ENCODE data around the gene FTSJ1. TPM values are rescaled to one million over a fixed set of nuclear protein-coding genes. Genes with fewer than 3 reads are reported as not detected.

FTSJ1 gene
- total RNA-seq, 1 donor from 2014 or later: 80.3 TPM

DNA sequence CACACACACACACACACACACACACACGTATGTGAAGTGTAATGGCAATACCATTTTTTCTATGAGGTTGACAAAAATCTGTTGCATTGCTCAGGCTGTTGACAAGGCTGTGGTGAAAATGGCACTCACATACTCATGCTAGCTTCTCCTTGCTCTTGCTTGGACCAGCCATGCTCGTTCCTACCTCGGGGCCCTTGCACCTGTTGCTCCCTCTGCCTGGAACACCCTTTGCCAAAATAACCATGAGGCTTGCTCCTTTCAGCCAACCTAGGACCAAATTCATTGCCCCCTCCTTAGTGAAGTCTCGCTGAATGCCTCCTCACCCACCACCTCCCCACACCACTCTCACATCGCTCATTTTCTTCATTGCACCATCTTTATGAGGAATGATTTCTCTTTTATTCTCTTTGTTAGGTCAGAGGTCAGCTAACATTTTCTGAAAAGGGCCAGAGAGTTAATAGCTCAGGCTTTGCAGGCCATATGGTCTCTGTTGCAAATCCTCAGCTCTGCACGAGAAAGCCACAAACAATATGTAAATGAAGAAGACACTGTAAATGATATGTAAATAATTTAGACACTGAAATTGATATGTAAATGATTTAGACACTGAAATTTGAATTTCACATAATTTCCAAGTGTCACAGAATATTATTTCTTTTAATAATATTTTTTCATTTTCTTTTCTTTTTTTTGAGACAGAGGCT is 19.2 kb upstream of the FTSJ1 start:
- no peak for DNase-seq (ENCODE audit: low read depth)
- H3K27me3 ChIP-seq (ENCODE audit: control insufficient read depth, insufficient read depth, low read length): no peaks in the 10 kb centered on the region
- H3K36me3 ChIP-seq (ENCODE audit: control insufficient read depth, insufficient read depth, low read length): no peaks in the 10 kb centered on the region
- TF ChIP-seq, protein P1, sequence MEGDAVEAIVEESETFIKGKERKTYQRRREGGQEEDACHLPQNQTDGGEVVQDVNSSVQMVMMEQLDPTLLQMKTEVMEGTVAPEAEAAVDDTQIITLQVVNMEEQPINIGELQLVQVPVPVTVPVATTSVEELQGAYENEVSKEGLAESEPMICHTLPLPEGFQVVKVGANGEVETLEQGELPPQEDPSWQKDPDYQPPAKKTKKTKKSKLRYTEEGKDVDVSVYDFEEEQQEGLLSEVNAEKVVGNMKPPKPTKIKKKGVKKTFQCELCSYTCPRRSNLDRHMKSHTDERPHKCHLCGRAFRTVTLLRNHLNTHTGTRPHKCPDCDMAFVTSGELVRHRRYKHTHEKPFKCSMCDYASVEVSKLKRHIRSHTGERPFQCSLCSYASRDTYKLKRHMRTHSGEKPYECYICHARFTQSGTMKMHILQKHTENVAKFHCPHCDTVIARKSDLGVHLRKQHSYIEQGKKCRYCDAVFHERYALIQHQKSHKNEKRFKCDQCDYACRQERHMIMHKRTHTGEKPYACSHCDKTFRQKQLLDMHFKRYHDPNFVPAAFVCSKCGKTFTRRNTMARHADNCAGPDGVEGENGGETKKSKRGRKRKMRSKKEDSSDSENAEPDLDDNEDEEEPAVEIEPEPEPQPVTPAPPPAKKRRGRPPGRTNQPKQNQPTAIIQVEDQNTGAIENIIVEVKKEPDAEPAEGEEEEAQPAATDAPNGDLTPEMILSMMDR (IDR thresholded peaks at IDR 0.05; ENCODE audit: insufficient read depth, low read length, poor library complexity, severe bottlenecking): no peak
- no peak overlapping the region for H3K4me3 ChIP-seq (ENCODE audit: low read depth, low read length)

DNA sequence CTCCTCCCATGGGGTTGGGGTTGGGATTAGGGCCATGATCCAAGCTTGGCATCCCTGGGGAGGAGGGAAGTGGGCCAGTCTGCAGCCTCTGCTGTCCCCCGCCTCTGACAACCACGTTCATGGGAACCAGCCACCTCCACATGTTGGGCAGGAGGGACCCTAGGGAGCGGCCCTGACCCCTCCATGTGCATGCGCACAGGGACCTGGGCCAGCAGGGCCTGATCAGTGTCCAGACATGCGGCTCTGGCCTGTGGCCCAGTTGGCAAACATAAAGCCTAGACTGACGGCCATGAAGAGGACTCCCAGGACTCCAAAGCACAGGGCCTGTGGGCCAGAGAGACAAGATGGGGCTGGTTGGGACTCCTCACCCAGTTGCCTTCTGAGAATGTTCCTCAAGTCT is 17.3 kb upstream of the FTSJ1 start:
- TF ChIP-seq, protein P1 (IDR thresholded peaks at IDR 0.05; ENCODE audit: insufficient read depth, low read length, poor library complexity, severe bottlenecking): no peak
- no peaks in the 10 kb centered on the region for H3K36me3 ChIP-seq (ENCODE audit: control insufficient read depth, insufficient read depth, low read length)
- DNase-seq (ENCODE audit: low read depth): no peak
- H3K27me3 ChIP-seq (ENCODE audit: control insufficient read depth, insufficient read depth, low read length): no peaks in the 10 kb centered on the region
- H3K4me3 ChIP-seq (ENCODE audit: low read depth, low read length): no peak overlapping the region

DNA sequence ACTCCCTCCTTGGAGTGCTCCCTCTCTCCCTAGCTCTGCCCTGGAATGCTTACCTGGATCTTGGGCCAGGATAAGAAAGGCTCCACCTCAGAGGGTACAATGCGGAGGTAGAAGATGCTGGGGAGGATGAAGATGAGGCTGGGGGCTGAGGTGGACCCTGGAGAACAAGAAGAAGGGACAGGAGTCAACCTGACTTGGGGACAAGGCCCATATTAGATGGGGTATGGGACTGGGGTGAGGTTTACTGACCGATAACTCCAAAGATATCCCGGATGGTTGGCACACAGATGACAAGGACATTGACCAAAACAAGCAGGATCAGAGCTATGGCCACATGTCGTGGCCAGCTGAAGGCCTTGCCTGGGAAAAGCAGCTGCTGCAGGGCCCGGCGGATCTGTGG is 16.5 kb upstream of the FTSJ1 start:
- Histone ChIP-seq H3K27me3 (ENCODE audit: control insufficient read depth, insufficient read depth, low read length) (no peaks in the 10 kb centered on the region), H3K36me3 (ENCODE audit: control insufficient read depth, insufficient read depth, low read length) (no peaks in the 10 kb centered on the region), H3K4me3 (ENCODE audit: low read depth, low read length) (no peak overlapping the region)
- TF ChIP-seq, protein P1 (IDR thresholded peaks at IDR 0.05; ENCODE audit: insufficient read depth, low read length, poor library complexity, severe bottlenecking): no peak
- DNase-seq (ENCODE audit: low read depth): no peak

DNA sequence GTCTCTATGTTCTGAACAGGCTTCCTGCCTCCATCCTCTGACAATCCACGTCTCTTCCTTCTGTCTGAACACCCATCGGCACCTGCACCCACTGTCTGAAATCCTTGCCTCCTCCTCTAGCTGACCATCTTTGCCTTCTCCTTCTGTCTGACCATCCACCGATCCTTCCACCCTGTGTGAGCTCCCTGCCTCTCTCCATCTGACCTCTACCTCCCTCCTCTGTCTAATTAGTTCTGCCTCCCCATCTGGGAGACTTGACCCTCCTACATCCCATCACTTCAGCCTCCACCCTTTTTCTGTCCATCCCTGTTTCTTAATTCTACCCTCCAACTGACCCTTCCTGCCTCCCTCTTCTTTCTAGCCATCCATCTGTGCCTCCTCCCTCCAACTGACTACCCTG is 16.0 kb upstream of the FTSJ1 start:
- H3K27me3 ChIP-seq (ENCODE audit: control insufficient read depth, insufficient read depth, low read length): no peaks in the 10 kb centered on the region
- no peaks in the 10 kb centered on the region for H3K36me3 ChIP-seq (ENCODE audit: control insufficient read depth, insufficient read depth, low read length)
- no peak overlapping the region for H3K4me3 ChIP-seq (ENCODE audit: low read depth, low read length)
- TF ChIP-seq, protein P1 (IDR thresholded peaks at IDR 0.05; ENCODE audit: insufficient read depth, low read length, poor library complexity, severe bottlenecking): no peak
- no peak for DNase-seq (ENCODE audit: low read depth)

DNA sequence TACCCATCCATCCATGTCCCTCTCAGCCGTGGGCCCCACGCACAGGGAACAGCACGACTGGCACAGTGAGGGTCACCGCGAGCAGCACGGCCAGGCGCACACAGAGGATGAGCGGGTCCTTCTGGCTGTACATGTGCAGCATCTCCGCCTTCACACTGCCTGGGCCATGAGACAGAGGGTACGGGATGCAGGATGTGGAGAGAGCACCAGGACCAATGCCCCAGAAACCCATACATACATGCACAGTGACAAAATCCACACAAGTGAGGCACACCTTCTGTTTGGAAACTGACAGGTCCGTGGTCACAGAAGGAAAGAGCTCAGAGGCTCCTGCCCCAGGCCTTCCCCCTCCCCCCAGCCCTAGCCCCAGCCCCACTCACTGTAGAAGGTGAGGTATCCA is 15.4 kb upstream of the FTSJ1 start:
- no peak for DNase-seq (ENCODE audit: low read depth)
- no peaks in the 10 kb centered on the region for H3K27me3 ChIP-seq (ENCODE audit: control insufficient read depth, insufficient read depth, low read length)
- no peak overlapping the region for H3K4me3 ChIP-seq (ENCODE audit: low read depth, low read length)
- TF ChIP-seq, protein P1 (IDR thresholded peaks at IDR 0.05; ENCODE audit: insufficient read depth, low read length, poor library complexity, severe bottlenecking): no peak
- no peaks in the 10 kb centered on the region for H3K36me3 ChIP-seq (ENCODE audit: control insufficient read depth, insufficient read depth, low read length)

DNA sequence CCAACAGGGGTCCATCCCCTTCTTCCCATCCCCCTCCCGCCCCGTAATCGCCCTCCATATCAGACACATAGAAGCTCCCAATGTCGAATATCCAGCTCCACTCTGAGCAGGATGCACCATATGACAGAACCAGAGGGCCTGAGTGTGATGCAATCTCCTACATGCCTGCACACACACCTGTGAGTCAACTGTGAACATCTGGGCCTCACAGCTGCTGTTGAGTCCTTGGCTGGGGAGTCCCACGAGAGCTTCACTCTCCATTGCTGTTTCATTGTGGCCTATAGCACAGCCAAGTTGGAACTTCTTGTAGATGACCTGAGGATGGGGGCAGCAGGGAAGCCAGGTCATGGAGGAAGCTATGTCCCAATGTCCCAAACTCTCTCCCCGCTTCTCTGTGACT is 14.2 kb upstream of the FTSJ1 start:
- no peaks in the 10 kb centered on the region for H3K36me3 ChIP-seq (ENCODE audit: control insufficient read depth, insufficient read depth, low read length)
- H3K27me3 ChIP-seq (ENCODE audit: control insufficient read depth, insufficient read depth, low read length): no peaks in the 10 kb centered on the region
- no peak overlapping the region for H3K4me3 ChIP-seq (ENCODE audit: low read depth, low read length)
- no peak for DNase-seq (ENCODE audit: low read depth)
- TF ChIP-seq, protein P1 (IDR thresholded peaks at IDR 0.05; ENCODE audit: insufficient read depth, low read length, poor library complexity, severe bottlenecking): no peak
